ENCODE measurements around the gene ARHGAP26.

DNA sequence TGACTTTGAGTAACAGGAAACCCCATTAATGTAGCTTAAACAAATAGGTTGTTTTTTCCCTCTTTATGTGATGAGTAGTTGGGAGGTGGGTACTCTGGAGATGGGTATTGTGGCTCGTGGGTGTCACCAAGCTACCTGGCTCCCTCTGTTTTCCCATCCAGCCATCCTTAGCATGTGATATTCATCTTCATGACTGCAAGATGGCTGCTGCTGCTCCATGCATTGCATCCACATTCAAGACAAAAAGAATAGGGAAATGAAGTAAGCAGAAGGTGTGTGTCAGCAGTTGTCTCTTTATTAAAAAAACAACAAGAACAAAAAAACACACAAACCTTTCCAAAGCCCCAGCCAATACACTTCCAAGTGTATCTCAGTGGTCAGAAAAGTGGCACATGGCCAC lies 6.5 kb upstream of the ARHGAP26 start:
- TF ChIP-seq YY1 (IDR thresholded peaks at IDR 0.05; ENCODE audit: insufficient read depth, insufficient read length) (no peak), SUZ12 (IDR thresholded peaks at IDR 0.05; ENCODE audit: extremely low read depth, insufficient read depth, insufficient read length) (no peak)

Measured in NT2/D1 (cell line).